Stimulated activated CD8-positive, alpha-beta memory T cell treated with anti-CD3 and anti-CD28 coated beads, Interleukin-4, amount 100 ng/mL, for 4 hours (primary cell): ENCODE data around the gene MPRIP.

Experiments used
- DNase-seq, 2 donors: peaks; one replicate each; pipeline ENCODE4 v3.0.0-alpha.2; 2020; ENCODE audit warnings: low read depth in 2 of 2, low spot score in 1 of 2

The MPRIP gene

DNA sequence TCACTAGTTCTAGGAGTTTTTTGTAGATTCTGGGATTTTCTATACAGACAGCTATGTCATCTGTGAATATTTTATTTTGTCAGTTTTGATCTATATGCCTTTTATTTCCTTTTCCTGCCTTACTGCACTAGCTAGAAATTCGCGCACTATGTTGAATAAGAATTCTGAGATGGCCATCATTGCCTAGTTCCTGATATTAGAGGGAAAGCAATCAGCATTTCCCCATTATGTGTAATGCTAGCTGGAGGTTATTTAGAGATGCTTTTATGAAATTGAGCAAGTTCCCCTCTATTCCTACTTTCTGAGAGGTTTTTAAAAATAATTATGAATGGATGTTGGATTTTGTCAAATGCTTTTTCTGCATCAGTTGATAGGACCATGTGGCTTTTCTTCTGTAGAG lies 23.8 kb downstream of the MPRIP start:
- no peak for DNase-seq

DNA sequence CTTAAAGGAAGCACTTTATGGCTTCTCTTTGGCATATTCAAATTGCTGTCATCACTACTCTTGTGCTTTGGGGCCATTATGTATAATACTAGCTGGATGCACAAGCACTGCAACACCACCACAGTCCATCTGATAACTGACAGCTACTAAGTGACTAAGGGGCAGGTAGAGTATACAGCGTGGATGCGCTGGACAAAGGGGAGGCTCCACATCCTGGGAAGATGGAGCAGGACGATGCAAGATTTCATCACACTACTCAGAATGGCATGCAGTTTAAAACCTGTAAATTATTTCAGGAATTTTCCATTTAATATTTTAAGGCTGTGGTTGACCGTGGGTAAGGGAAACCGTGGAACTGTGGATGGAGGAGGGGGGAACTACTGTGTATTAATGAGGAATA lies 25.0 kb downstream of the MPRIP start:
- no peak for DNase-seq

DNA sequence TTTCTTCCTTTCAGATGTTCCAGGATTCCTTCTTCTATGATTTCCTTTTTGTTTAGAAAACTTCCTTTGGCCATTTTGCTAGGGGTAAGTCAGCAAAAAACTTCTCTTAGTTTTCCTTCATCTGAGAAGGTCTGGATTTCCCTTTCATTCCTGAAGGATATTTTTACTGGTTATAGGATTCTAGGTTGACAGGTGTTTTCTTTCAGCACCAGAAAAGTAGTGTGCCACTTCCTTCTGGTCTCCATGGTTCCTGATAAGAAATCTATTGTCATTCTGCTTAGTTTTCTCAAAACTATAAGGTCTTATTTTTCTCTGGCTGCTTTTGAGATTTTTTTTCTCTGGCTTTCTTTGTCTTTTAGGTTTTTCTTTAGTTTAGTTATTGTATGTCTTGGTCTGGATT lies 27.6 kb downstream of the MPRIP start:
- DNase-seq, result no peak

DNA sequence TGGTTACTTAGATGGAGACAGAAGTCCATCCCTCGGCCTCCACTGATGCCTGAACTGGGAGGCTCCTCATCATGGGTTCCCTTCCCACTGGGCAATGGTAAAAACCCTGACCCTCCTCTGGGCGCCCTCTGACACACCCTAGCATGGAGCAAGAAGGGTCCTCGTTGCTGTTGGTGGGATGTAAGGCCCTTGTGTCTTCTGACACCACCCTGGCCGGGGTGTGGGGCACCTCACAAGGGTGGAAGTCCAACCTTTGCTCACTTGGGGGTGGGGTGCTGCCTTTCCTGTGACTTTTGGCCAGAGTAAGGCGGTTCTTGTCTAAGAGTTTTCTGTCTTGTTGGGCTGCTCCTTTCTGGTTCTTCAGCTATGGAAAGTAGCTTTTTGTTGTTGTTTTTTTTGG lies 28.7 kb downstream of the MPRIP start:
- no peak for DNase-seq

DNA sequence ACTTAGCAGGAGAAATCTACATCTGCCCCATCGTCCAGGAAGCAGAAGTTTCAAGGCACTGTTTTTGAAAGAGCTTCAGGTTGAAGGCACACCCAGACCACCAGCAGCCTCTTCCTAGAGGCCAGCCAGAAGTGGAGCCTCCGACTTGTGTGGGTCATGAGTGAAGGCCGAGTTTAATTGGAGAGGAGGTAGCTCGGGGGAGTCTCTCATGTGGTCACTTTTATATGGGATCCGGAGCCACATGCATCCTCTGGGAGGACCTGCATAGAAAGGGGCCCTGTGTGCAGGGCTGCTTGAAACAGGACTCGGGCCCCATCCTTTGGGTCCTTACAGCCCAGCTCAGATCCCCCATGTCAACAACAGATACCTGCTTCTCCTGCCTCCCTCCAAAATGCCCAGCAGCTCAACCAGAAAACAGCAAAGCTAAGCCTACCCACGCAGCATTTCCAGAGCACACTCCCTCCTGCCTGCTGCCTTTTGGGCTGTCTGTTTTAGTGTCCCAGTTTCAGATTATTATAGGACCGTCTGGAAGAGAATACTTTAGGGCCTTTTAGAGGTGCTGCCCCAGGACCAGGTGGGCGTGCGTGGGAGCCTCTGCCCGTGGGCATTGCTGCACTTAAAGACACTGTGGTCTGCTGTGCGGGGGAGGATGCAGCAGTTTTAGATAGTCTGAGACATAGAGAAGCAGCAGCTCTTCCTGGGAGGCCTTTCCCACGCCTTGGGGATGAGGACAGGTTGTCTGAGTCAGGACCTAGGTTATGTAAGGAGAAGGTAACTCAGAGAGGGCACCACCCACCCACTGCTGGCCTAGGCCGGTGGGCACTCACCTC lies 29.5 kb downstream of the MPRIP start:
- no peak for DNase-seq

DNA sequence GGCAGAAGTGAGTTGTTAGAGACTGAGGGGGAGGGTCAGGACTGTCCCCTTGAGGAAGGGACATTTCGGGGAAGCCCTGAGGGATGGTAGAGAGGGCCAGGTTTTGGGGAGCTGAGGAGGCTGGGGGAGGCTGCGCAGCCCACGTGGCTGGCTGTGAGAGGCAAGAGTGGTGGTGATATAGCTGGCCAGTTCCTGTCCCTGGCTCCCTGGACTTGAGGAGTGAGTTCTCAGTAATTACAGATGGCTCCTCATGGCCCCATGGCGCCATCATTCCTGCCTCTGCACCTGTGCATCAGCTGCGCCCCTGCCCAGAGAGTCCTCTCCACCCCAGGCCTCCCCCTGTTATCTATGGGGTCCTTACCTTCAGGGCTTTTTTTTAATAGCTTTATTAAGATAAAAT lies 30.3 kb downstream of the MPRIP start:
- no peak for DNase-seq

DNA sequence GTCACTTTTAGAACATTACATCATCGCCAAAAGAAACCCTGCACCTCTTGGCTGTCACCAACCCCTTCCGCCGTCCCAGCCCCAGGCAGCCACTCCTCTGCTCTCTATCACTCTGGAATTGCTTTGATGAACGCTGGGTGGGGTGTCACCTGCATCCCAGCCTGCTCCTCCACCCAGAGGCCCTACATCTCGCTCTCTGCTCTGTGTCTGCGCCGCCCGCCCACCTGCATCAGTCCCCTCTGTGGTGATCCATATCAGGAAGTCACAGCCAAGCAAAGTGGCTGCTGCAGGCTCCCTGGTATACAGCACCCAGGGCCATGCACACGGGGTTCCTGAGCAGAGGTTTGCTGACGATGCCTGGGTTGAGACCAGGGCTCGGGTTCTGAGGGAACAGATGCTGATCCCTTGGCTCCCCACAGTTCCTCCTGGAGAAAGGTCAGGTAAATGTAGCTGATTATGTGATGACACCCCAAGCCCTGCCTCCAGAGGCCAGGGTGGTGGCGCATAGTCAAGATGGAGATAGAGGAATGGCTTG lies 30.8 kb downstream of the MPRIP start:
- DNase-seq, result no peak

DNA sequence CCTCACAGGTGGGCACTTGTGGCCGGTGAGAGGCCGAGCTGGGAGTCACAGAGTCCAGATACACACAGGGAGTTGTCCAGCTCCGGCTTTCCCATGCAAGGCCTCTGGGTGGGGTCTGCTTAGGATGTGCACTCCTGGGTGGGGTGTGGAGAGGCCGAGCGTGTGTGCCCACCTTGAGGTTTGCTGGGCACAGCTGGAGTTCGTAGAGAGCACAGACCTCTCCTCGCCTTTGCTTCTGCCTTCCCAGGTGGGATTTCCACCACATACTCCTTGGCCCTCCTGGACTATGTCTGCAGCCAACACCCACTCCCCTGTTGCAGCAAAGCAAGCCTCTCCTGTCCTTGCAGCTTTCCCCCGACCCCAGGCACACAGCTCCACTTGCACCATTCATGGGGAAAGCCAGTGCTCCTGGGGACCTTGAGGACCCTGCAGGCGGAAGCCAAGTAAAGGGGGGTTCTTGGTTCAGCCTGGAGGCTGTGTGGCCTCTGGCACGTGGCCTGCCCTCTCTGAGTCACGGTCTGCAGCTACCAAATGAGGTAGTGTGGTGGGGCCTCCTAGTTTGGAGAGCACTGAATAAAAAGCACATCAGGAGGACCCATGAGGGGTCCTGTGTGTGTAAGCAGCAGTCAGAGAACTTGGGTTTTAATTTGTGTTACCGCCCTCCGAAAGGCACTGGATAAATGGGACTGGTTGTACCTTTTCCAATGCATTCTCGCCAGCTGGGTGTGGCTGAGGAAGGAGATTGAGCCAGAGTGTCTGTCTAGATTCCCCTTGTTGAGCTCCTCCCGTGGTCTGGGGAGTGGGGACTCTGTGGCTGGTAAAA lies 31.5 kb downstream of the MPRIP start:
- DNase-seq, result no peak

DNA sequence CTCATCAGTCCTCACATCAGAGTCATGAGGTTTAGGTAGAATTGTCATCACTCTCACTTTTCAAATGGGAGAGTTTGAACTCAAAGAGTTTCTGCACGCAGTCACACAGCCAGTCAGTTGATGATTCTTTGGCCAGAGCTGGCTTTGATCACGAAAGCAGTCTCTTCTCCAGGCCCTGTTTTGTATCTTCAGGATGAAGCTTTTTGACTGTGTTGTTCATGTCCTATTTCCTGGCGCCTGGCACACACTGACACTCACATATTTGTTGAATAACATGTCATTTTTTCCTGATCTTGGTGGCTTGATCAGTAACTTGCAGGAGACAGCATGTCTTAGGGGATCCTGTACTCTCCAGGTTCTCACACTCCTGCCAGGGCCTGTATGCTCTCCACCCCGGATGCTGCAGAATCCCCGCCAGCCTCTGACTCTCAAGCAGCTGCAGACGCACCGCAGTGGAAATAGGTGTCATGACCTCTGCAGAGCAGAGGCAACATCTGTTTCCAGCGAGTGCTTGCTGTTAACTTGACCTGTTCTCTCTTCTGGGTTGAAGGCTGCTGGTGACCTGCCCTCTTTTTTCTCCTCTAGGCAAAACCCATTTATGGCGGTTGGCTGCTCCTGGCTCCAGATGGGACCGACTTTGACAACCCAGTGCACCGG lies 33.0 kb downstream of the MPRIP start:
- no peak for DNase-seq

DNA sequence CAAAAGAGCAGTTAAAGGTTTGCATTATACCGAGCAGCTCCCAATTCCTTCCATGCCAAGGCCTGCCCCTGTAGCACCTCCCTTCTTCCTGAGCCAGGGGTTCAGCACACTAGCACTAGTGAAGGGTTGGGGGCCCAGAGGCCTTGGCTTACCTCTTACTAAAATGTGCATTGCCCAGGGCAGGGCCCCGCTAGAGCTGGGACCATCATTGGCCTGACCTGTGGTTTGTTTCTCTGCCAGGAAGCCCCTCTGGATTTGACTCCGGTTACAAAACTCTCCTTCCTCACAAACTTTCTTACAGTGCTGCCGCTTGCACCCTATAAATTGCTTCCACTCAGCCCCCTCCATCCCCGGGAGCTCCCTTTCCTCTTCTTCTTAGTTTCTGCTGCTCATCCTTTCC lies 33.8 kb downstream of the MPRIP start:
- DNase-seq, result no peak

DNA sequence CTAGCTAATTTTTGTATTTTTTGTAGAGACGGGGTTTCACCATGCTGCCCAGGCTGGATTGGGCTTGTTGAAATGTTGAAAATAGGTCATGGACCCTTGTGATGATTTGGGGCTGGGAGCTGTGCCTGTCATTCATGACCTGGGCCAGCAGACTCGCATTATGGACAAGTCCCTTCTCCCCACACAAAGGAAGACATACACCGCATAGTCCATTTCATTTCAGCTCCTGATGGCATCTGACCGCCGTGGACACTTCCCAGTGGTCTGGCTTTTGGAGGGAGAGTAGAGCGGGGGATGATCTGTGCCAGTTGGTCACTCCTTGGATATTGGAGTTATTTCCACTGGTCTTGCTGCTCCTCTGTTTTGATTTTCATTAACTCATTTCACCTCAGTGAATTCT lies 34.8 kb downstream of the MPRIP start:
- DNase-seq, result no peak

DNA sequence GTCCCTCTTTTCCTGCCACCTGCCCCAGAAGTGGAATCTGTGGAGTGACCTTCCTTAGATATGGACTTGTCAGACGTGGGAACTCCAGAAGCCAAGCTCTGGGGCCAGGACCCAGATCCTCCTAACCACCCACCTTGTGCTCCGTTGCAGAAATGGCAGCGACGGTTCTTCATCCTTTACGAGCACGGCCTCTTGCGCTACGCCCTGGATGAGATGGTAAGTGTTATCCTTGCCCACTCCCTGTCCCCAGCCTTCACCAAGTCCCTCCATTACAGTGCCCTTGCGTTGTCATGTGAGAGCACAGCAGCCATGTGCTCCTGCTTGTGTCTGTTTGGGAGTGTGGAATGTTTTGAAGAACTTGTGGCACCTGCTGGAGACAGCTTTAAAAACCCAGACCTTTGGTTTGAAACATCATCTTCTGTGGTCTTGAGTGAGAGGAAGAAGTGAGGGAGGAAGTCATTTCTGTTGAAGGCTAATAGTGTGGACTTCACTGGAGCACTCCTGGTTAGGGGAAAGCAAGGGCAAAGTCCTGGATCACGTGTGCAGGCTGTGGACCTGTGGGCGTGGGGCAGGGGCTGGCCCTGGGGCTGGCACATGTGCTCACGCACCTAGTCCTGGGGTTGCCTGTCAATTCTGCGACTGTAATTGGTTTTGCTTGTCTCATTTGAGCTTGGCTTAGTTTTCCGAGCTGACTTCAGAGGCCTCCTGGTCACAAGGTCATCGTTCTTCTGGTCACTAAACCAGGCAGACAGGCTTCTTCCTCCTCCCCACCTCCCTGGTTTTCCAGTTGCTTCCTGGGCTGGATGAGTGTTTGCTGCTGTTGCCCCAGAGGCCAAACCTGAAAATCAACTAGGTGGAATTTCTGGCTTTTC lies 35.8 kb downstream of the MPRIP start:
- no peak for DNase-seq

DNA sequence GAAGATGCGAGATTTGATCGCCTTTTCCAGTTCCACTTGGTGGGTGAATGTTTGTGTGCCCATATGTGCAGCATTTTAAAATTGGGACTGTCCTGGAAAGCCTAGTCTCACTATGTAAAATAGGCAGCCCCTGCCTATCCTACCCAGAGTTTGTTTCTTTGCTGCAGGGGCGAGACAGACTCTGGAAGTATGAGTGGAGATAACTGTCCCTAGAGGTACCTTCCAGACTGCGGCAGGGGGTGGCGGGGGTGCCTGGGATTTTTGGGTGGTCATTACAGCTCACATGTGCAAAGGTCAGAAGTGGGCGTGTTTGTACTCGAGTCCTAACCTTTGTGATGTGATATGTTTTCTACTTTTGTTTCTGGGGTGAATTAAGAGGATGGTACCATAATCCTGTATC lies 36.6 kb downstream of the MPRIP start:
- DNase-seq, result no peak

DNA sequence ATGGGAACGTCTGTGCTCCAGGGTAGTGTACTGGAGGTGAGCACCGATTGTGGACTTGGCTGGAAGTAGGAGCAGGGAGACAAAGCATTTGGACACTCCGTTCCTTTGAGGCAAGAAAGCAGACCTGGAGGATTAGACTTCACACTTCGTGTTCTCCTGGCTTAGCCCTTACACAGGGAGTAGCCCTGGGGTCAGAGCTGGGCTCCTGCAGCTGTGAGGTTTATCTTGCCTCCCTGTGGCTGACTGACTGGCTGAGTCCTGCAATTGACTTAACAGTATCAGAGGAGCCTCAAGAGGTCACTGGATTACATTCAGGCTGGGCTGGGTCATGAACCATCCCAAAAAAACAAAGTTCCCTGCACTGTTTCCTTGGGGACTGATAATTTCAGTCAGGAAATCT lies 37.1 kb downstream of the MPRIP start:
- DNase-seq, result no peak

DNA sequence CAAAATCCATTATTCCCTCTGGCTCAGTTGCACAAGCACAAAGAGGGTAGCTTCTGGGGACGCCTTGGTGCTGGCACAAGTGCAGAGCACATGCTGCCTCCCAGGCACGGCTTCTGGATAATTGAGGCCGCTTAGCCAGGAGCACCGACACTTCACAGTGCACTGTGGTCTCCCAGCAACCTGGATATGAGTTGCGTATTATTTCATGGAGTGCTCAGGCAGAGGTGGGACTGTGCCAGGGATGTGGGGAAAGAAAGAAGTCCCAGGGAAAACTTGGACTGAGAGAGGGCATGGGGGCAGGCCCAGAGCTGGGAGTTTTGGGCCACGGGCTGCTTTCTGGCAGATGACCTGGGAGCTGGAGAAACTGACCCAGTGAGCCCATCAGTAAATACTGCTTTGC lies 37.5 kb downstream of the MPRIP start:
- DNase-seq, result no peak

DNA sequence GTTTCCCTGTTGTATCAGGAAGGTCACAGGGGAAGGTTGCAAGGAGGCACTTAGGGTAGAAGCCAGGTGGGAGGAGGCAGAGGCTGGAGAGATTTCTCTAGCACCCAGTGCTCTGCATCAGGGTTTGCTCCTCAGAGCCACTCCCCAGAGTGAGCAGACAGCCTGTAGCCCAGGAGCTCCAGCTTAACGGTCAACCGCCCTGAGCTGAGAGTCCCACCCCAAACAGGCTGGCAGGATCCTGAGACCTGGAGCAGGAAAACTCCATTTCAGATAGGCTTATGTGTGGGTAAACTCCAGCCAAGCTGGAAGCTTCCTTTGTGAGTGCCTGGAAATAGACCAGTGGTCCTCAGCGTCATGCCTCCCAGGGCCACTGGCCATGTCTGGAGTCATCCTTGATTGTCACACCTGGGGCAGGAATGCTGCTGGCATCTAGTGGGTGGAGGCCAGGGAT lies 37.9 kb downstream of the MPRIP start:
- no peak for DNase-seq

DNA sequence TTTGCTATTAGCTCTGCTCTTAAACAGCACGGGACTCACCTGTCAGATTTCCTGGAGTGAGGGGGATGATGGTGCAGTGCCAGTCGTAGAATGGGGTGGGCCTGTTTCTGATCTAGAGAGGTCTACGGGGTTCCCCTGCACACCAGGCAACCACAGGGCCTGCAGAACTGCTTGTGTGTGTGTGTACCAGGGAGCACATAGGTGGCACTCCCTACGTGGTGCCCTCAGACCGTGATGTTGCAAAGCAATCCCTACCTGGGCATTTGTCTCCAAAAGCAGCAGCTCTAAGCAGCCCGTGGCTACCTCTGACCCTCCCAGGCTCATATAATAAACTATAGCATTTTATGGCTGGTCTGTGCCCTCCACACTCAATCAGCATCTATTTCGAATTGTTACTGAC lies 38.5 kb downstream of the MPRIP start:
- DNase-seq, result no peak

DNA sequence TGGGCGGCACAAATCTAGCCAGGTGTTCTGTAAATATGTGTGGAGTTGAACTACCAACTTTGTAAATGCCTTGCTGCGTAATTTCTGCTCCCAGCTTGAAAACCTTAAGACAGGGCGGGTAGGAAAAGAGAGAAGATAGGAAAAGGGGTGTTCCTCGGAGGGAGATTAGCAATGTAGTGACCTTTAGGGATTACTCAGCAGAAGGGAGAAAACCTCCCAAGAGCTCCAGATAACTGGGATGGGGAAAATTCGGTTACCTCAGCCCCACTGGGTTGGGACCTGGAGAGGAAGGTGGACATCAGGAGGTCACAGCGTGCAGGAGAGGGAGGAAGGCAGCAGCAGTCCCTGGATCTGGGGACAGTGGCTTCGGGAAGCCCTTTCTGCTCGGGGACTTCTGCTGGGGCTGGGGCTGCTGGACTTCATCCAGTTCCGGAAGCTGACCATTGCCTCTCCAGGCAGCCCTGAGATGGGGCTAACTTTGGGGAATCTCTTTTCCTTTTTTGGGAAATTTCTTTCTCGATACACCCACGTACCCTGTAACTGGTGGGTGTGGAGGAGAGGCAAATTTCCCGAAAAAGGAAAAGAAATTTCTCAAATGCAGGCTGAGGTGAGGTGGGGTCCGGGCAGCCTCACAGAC lies 39.2 kb downstream of the MPRIP start:
- no peak for DNase-seq

DNA sequence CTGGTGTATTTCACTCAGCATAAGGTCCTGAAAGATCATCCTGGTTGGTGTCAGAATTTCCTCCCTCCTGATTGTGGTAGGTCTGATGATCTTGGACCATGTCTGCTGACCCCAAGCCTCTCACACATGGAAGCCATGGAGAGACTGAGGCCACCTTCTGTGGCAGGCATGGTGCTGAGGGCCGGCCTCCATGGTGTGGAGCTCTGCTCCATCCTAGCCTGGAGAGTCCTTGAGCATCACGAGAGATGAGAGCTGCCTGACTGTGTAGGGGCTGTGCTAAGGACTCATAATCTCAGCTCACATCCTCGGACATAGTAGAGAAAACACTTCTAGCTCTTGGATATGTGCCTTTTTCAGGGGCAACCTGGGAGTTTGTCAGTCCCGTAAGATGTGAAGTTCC lies 40.6 kb downstream of the MPRIP start:
- DNase-seq, result no peak

DNA sequence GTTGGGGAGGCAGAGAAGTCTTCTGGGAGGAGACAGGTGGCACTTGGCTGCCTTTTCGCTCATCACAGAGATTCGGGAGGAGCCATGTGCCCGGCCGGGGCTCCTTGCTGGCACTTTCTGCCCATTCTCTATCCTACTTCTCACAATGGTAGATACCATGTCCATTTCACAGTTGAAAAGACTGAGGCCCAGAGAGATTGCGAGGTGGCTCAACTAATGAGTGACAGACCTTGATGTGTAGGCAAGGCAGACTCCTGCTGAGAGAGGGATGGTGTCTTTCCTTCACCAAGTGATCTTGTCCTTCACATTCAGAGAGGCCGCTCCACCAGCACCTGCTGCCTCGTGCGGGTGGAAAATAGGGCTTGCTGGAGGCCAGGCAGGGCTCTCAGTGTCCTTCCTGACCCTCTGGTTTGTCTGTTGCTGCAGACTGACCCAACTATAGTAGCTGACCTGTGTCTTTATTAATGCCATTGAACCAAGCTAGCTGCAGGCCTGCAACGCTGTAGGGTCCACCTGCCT lies 42.1 kb downstream of the MPRIP start:
- no peak for DNase-seq
